ENCODE data around the gene MAP2K7.

Gene MAP2K7

GRCh38 chr19:7863971-7864689 lies 39.5 kb upstream of the MAP2K7 start:
- no peak overlapping the region for H3K4me3 ChIP-seq (replicated peaks in 1 of 2; ENCODE audit: low read depth in 2 of 2, low read length in 2 of 2)
- TF ChIP-seq CTCF (IDR thresholded peaks at IDR 0.05; ENCODE audit: low read depth, low read length) = no peak
- no peak for DNase-seq (ENCODE audit: low read depth in 2 of 2)

- DNase-seq (ENCODE audit: low read depth in 2 of 2) = no peak
- TF ChIP-seq CTCF (IDR thresholded peaks at IDR 0.05; ENCODE audit: low read depth, low read length) = no peak
- H3K4me3 ChIP-seq (replicated peaks in 1 of 2; ENCODE audit: low read depth in 2 of 2, low read length in 2 of 2) = no peak overlapping the region
Observed at GRCh38 chr19:7864690-7865074, 39.0 kb upstream of the MAP2K7 start.

GRCh38 chr19:7865262-7865911 lies 38.3 kb upstream of the MAP2K7 start:
- H3K4me3 ChIP-seq (replicated peaks in 1 of 2; ENCODE audit: low read depth in 2 of 2, low read length in 2 of 2) = no peak overlapping the region
- no peak for DNase-seq (ENCODE audit: low read depth in 2 of 2)
- TF ChIP-seq CTCF (IDR thresholded peaks at IDR 0.05; ENCODE audit: low read depth, low read length) = no peak

- no peak for TF ChIP-seq CTCF (IDR thresholded peaks at IDR 0.05; ENCODE audit: low read depth, low read length)
- DNase-seq (ENCODE audit: low read depth in 2 of 2) = no peak
- no peak overlapping the region for H3K4me3 ChIP-seq (replicated peaks in 1 of 2; ENCODE audit: low read depth in 2 of 2, low read length in 2 of 2)
Observed at GRCh38 chr19:7866399-7867091, 37.1 kb upstream of the MAP2K7 start.

- no peak for DNase-seq (ENCODE audit: low read depth in 2 of 2)
Observed at GRCh38 chr19:7867092-7867844, 36.4 kb upstream of the MAP2K7 start.

More at GRCh38 chr19:7867092-7867844, 36.4 kb upstream of the MAP2K7 start:
- H3K4me3 ChIP-seq (replicated peaks in 1 of 2; ENCODE audit: low read depth in 2 of 2, low read length in 2 of 2) = no peak overlapping the region
- no peak for TF ChIP-seq CTCF (IDR thresholded peaks at IDR 0.05; ENCODE audit: low read depth, low read length)
